Activated T-cell treated with anti-CD3 and anti-CD28 coated beads, Interleukin-2, amount 50 U/mL, for 1 hour (primary cell): ENCODE results near the gene C9.
"Not testable (repeated sequence)": the region's sequence is repeated elsewhere in the genome, so short reads cannot be mapped to it uniquely, and the experiment has no call there.

Experiments
- DNase-seq: peaks from one replicate; pipeline ENCODE4 v3.0.0-alpha.2; 2020

Gene C9

GRCh38 chr5:39364367-39364766 lies at the start of gene C9:
TSS of gene C9 (minus strand) at chr5:39364495. CDS start at chr5:39364464, 31 bp downstream.
- DNase-seq = no peak

- no peak for DNase-seq
Measured at GRCh38 chr5:39413771-39414170, 49.5 kb upstream of the C9 start.

GRCh38 chr5:39412721-39413394 lies 48.6 kb upstream of the C9 start:
- DNase-seq = no peak

- no peak for DNase-seq
Measured at GRCh38 chr5:39411985-39412384, 47.7 kb upstream of the C9 start.

- no peak for DNase-seq
Measured at GRCh38 chr5:39411061-39411460, 46.8 kb upstream of the C9 start.

- DNase-seq = no peak
Measured at GRCh38 chr5:39409033-39409432, 44.7 kb upstream of the C9 start.

GRCh38 chr5:39405083-39405843 lies 41.0 kb upstream of the C9 start:
- no peak for DNase-seq

- DNase-seq = not testable (repeated sequence)
Measured at GRCh38 chr5:39403761-39404160, 39.5 kb upstream of the C9 start.

GRCh38 chr5:39402140-39402539 lies 37.8 kb upstream of the C9 start:
- not testable (repeated sequence) for DNase-seq

GRCh38 chr5:39400713-39401578 lies 36.7 kb upstream of the C9 start:
- DNase-seq = no peak

GRCh38 chr5:39399135-39400036 lies 35.1 kb upstream of the C9 start:
- DNase-seq = no peak

GRCh38 chr5:39396843-39397242 lies 32.5 kb upstream of the C9 start:
- no peak for DNase-seq

- DNase-seq = no peak
Measured at GRCh38 chr5:39395521-39395920, 31.2 kb upstream of the C9 start.

- DNase-seq = no peak
Measured at GRCh38 chr5:39394946-39395345, 30.7 kb upstream of the C9 start.

GRCh38 chr5:39390945-39391344 lies 26.6 kb upstream of the C9 start:
- no peak for DNase-seq

- no peak for DNase-seq
Measured at GRCh38 chr5:39387293-39387692, 23.0 kb upstream of the C9 start.

- no peak for DNase-seq
Measured at GRCh38 chr5:39384271-39384670, 20.0 kb upstream of the C9 start.

- no peak for DNase-seq
Measured at GRCh38 chr5:39381376-39381775, 17.1 kb upstream of the C9 start.

GRCh38 chr5:39379693-39380092 lies 15.4 kb upstream of the C9 start:
- no peak for DNase-seq

GRCh38 chr5:39377613-39378012 lies 13.3 kb upstream of the C9 start:
- DNase-seq = no peak

- DNase-seq = no peak
Measured at GRCh38 chr5:39376293-39376714, 12.0 kb upstream of the C9 start.

- no peak for DNase-seq
Measured at GRCh38 chr5:39373791-39374190, 9.5 kb upstream of the C9 start.

GRCh38 chr5:39371367-39371635 lies 7.0 kb upstream of the C9 start:
- DNase-seq = no peak
